ENCODE data around the gene MYH16.
"Not testable (repeated sequence)": the region's sequence is repeated elsewhere in the genome, so short reads cannot be mapped to it uniquely, and the experiment has no call there.

Gene MYH16

DNA sequence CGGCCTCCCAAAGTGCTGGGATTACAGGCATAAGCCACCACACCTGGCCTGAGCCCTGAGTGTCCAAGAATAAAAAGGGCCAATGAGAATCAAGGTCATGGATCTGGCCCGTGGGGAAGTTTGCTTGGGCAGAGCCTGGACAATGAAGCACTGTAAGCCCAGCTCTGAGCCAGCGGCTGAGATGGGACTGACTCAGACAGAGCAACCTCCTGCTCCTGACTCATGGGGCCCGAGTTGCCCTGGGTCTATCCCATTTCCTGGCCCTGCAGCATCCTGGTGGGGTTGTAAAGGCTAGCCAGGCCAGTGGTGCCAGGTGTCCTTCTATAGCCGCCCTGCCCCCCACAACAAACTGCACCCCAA lies 5.2 kb upstream of the MYH16 start:
- peak overlapping the region; percentile 84 for H3K27ac ChIP-seq
- ChIA-PET CTCF (interaction anchor here (1.0 kb wide), 1 partner anchor 125 kb away, joined by 3 read pairs; no protein-coding TSS in a partner anchor), POLR2A (ENCODE audit: low non-redundant PET) (interaction anchor here (0.6 kb wide), 1 partner anchor 787 kb away, joined by 20 read pairs; no protein-coding TSS in a partner anchor)
- TF ChIP-seq, protein P1, sequence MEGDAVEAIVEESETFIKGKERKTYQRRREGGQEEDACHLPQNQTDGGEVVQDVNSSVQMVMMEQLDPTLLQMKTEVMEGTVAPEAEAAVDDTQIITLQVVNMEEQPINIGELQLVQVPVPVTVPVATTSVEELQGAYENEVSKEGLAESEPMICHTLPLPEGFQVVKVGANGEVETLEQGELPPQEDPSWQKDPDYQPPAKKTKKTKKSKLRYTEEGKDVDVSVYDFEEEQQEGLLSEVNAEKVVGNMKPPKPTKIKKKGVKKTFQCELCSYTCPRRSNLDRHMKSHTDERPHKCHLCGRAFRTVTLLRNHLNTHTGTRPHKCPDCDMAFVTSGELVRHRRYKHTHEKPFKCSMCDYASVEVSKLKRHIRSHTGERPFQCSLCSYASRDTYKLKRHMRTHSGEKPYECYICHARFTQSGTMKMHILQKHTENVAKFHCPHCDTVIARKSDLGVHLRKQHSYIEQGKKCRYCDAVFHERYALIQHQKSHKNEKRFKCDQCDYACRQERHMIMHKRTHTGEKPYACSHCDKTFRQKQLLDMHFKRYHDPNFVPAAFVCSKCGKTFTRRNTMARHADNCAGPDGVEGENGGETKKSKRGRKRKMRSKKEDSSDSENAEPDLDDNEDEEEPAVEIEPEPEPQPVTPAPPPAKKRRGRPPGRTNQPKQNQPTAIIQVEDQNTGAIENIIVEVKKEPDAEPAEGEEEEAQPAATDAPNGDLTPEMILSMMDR (conservative IDR thresholded peaks at IDR 0.05; ENCODE audit: low read depth) = no peak
- DNase-seq (ENCODE audit: low spot score) = peak; percentile 94

DNA sequence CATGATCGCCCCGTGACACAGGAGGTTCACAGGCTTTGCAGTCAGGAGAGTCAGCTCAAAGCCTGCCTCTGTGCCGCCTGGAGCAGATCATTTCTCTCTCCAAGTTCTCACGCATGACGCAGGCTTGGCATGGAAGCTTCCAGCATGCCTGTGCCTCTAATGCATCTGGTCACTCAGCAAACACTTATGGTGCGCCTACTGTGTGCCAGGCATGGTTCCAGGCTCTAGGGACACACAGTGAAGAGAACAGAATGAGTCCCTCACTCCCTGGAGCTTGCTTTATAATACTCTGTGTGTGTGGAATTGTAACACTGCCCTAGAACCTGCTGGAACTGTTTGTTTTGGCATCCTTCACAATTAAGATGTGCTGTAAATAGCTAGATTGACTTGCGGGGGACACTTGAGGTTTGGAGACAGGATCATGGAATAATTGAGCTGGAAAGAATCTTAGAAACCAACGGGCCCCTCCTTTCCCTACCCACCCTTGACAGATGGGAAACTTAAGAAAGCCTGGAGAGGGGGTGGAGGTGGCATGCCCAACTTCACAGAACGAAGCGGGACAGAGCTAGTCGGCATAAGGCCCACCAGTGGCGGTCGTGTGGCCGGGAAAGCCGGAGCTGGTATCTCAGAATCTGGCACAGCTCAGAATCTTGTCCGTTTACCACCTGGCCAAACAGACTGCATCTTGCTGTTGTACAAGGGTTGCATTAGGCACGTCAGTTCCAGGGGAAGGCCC lies 4.6 kb upstream of the MYH16 start:
- ChIA-PET POLR2A (ENCODE audit: low non-redundant PET) (interaction anchor here (0.6 kb wide), 1 partner anchor 786 kb away, joined by 20 read pairs; no protein-coding TSS in a partner anchor), CTCF (interaction anchor here (1.0 kb wide), 1 partner anchor 126 kb away, joined by 3 read pairs; no protein-coding TSS in a partner anchor)
- no peak for DNase-seq (ENCODE audit: low spot score)
- TF ChIP-seq, protein P1 (conservative IDR thresholded peaks at IDR 0.05; ENCODE audit: low read depth) = no peak
- peak overlapping the region; percentile 84 for H3K27ac ChIP-seq

DNA sequence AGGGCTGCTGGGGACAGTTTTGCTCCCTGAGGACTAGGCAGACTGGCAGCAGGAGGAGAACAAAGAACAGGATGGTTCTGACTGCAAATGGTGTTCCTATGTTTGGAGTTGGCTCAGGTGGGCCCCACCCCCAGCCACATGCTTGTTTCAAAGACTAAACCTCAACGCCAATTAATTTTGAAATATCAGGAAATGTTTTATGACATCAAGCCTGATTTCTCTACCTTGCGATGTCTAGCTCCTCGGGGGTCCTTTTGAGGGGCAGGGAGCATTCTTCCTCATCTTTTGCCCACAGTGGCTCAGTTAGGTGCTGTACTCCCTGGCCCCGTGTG lies 4.1 kb upstream of the MYH16 start:
- CTCF ChIA-PET = interaction anchor here (1.0 kb wide), 1 partner anchor 126 kb away, joined by 3 read pairs; no protein-coding TSS in a partner anchor
- H3K27ac ChIP-seq = peak overlapping the region; percentile 84
- TF ChIP-seq, protein P1 (conservative IDR thresholded peaks at IDR 0.05; ENCODE audit: low read depth) = no peak
- DNase-seq (ENCODE audit: low spot score) = no peak
- POLR2A ChIA-PET (ENCODE audit: low non-redundant PET) = no interaction called here

DNA sequence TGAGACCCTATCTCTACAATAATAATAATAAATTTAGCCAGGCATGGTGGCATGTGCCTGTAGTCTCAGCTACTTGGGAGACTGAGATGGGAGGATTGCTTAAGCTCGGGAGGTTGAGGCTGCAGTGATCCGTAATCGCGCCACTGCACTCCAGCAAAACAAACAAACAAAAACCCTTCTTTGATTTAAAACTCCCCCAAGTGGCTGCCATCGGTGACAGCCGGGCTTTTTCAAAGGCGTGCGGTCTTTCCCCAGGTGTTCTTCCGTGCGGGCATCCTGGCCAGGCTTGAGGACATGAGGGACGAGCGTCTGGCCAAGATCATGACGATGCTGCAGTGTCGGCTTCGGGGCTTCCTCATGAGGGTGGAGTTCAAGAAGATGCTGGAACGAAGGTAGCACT lies 1.9 kb upstream of the MYH16 start:
- TF ChIP-seq, protein P1 (conservative IDR thresholded peaks at IDR 0.05; ENCODE audit: low read depth) = no peak
- POLR2A ChIA-PET (ENCODE audit: low non-redundant PET) = no interaction called here
- DNase-seq (ENCODE audit: low spot score) = no peak
- CTCF ChIA-PET = interaction anchor here (0.7 kb wide), 1 partner anchor 213 kb away, joined by 3 read pairs; no protein-coding TSS in a partner anchor
- H3K27ac ChIP-seq = no peak overlapping the region; the same call in 1 of the 2 replicates

DNA sequence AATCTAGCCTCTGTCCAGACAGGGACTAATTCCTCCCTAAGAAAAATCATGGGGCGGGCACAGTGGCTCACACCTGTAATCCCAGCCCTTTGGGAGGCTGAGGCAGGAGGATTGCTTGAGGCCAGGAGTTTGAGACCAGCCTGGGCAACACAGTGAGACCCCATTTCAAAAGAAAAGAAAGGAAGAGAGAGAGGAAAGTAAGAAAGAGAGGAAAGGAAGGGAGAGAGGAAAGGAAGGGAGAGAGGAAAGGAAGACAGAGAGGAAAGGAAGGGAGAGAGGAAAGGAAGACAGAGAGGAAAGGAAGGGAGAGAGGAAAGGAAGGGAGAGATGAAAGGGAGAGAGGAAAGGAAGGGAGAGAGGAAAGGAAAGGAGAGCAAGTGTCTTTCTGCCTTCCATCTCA lies 922 bp downstream of the MYH16 start:
- peak overlapping the region; percentile 95 for H3K27ac ChIP-seq
- DNase-seq (ENCODE audit: low spot score); POLR2A ChIA-PET (ENCODE audit: low non-redundant PET): not testable (repeated sequence)
- CTCF ChIA-PET = interaction anchor here (0.6 to 0.7 kb wide), 2 partner anchors 40 to 41 kb away, joined by 3 to 4 read pairs; no protein-coding TSS in a partner anchor

DNA sequence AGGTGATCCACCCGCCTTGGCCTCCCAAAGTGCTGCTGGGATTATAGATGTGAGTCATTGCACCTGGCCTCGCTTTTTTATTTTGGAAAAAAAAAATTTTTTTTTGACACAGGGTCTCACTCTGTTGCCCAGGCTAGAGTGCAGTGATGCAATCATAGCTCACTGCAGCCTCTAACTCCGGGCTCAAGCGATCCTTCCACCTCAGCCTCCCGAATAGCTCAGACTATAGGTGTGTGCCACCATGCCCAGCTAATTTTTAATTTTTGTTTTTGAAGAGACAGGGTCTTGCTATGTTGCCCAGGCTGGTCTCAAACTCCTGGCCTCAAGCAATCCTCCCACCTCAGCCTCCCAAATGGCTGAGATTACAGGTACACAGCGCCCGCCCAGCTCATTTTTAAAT lies 2.3 kb downstream of the MYH16 start:
- H3K27ac ChIP-seq = peak overlapping the region; percentile 95
- POLR2A ChIA-PET (ENCODE audit: low non-redundant PET); DNase-seq (ENCODE audit: low spot score): not testable (repeated sequence)
- CTCF ChIA-PET = interaction anchor here (0.6 to 0.9 kb wide), 2 partner anchors 16 to 101 kb away, joined by 3 to 6 read pairs; no protein-coding TSS in a partner anchor

DNA sequence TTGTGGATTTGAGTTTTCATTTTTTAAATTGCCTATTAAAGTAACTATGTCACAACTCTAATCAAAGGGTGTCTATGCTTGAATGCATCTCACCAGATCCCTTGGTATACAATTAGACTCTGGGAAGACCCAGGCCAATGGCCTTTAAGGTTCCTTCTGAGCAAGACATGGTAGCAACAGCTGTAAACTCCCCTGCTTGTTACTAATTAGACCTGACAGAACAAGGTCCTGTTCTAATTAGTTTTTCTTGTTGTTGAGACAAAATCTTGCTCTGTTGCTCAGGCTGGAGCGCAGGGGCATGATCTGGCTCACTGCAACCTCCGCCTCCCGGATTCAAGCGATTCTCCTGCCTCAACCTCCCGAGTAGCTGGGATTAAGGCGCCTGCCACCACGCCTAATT lies 2.9 kb downstream of the MYH16 start:
- no peak for DNase-seq (ENCODE audit: low spot score)
- peak overlapping the region; percentile 95 for H3K27ac ChIP-seq
- TF ChIP-seq, protein P1 (conservative IDR thresholded peaks at IDR 0.05; ENCODE audit: low read depth) = no peak
- POLR2A ChIA-PET (ENCODE audit: low non-redundant PET) = no interaction called here
- CTCF ChIA-PET = no interaction called here

Measured in RWPE1 (cell line).